Peyer's patch (tissue), 4 donors: ENCODE results near the gene RNF222.

ENCODE experiments used
- POLR2A ChIP-seq, 2 donors: fragments of 450-650 bp; IDR thresholded peaks; one replicate each; pipeline ENCODE4 v1.5.1; 2017; ENCODE audit warnings: antibody characterized with exemption in 2 of 2, mild to moderate bottlenecking in 2 of 2, moderate library complexity in 2 of 2
- TF ChIP-seq, protein P1 (sequence below), 6 experiments: fragments of 450-650 bp in 4 of 6; fragments of 200-600 bp in 2 of 6; sonication (generic) in 1 of 6; IDR thresholded peaks; one replicate each; pipeline ENCODE4 v1.5.1; 2017 to 2019; ENCODE audit warnings: antibody characterized with exemption in 6 of 6, mild to moderate bottlenecking in 3 of 6, moderate library complexity in 1 of 6

DNA sequence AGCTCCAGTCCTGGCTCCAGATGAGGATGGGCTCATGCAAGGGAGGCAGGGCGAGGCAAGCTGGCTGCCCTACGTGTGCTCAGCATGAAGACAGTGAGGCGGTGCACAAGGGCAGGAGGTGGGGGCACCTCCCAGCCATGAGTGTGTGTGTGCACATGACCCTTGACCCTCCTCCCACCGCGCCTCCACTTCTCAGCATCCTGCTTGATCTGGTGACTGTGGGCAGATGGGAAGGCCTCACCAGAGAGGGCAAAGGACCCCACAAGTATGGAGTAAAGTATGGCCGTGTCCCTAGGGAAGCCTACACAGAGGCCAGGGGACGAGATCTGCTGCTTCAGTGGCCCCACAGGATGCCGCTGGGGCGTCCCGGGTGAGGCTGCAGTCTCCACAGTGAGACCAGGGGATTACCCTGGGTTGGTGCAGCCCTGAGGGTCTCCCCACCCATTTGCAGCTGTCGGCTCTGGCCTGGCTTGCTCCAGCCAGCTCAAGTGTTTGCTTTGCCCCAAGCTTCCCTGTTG, 7.9 kb upstream of the RNF222 start:
- TF ChIP-seq, protein P1, sequence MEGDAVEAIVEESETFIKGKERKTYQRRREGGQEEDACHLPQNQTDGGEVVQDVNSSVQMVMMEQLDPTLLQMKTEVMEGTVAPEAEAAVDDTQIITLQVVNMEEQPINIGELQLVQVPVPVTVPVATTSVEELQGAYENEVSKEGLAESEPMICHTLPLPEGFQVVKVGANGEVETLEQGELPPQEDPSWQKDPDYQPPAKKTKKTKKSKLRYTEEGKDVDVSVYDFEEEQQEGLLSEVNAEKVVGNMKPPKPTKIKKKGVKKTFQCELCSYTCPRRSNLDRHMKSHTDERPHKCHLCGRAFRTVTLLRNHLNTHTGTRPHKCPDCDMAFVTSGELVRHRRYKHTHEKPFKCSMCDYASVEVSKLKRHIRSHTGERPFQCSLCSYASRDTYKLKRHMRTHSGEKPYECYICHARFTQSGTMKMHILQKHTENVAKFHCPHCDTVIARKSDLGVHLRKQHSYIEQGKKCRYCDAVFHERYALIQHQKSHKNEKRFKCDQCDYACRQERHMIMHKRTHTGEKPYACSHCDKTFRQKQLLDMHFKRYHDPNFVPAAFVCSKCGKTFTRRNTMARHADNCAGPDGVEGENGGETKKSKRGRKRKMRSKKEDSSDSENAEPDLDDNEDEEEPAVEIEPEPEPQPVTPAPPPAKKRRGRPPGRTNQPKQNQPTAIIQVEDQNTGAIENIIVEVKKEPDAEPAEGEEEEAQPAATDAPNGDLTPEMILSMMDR (IDR thresholded peaks at IDR 0.05) = no peak
- no peak for TF ChIP-seq POLR2A (IDR thresholded peaks at IDR 0.05)
